HG03460 (cell line): Measurements from ENCODE around the gene BPI.
"Not testable (repeated sequence)": the region's sequence is repeated elsewhere in the genome, so short reads cannot be mapped to it uniquely, and the experiment has no call there.

Experiments used
- ATAC-seq: cut with Tn5 transposase; IDR thresholded peaks from one replicate; pipeline ENCODE4 v1.9.1; 2021; ENCODE audit not compliant: unreplicated experiment

BPI gene

DNA sequence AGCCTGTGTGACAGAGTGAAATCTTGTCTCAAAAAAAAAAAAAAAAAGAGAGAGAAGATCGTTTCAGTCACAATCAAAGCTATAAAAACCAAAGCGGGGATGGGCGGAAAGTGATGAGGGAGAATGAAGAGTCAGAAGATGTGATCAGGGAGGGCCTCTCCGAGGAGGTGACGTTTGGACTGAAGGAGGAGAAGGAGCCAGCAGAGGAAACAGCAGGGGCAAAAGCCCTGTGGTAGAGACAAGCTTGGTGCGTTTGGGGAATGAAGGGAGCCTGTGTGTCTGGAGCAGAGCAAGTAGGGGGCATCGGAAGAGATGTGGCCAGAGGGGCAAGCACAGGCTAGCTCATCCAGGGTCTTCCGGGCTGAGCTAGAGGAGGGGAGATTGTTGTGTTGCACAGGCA, 27.9 kb downstream of the BPI start:
- ATAC-seq = no peak

- no peak for ATAC-seq
Observed at GRCh38 chr20:38334016-38334415, 30.1 kb downstream of the BPI start.

- no peak for ATAC-seq
Observed at GRCh38 chr20:38336726-38337125, 32.8 kb downstream of the BPI start.

- ATAC-seq = no peak
Observed at GRCh38 chr20:38337561-38338140, 33.7 kb downstream of the BPI start.

GRCh38 chr20:38338849-38339520, 35.0 kb downstream of the BPI start:
- no peak for ATAC-seq

- ATAC-seq = not testable (repeated sequence)
Observed at GRCh38 chr20:38339521-38339896, 35.6 kb downstream of the BPI start.

GRCh38 chr20:38339997-38340396, 36.0 kb downstream of the BPI start:
- ATAC-seq = no peak

DNA sequence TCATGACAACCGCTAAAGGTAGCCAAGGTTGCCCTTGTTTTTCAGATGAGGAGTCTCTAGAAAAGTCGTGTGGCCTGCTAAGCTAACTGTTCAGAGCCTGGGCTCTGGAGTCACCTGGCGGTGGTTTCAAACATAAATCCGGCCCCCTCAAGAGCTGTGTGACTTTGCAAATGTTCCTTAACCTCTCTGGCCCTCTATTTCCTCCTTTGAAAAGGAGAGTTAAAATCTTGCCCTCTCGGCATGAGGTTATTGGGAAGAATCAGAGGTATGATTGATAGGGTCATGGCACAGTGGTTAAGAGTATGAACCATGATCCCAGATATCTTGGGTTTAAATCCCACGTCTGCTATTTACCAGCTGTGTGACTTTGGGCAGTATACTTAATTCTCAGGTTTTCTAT, 36.7 kb downstream of the BPI start:
- no peak for ATAC-seq

- ATAC-seq = no peak
Observed at GRCh38 chr20:38342216-38342615, 38.3 kb downstream of the BPI start.

GRCh38 chr20:38342713-38343310, 38.9 kb downstream of the BPI start:
- no peak for ATAC-seq

- ATAC-seq = no peak
Observed at GRCh38 chr20:38343311-38344106, 39.6 kb downstream of the BPI start.

GRCh38 chr20:38344107-38344701, 40.2 kb downstream of the BPI start:
- no peak for ATAC-seq

- no peak for ATAC-seq
Observed at GRCh38 chr20:38345643-38346042, 41.7 kb downstream of the BPI start.

GRCh38 chr20:38346247-38346651, 42.3 kb downstream of the BPI start, which contains the start of gene LBP:
Gene LBP, plus strand, starts transcription at chr20:38346482. Its CDS starts 35 bp downstream, at chr20:38346517.
- ATAC-seq = no peak

DNA sequence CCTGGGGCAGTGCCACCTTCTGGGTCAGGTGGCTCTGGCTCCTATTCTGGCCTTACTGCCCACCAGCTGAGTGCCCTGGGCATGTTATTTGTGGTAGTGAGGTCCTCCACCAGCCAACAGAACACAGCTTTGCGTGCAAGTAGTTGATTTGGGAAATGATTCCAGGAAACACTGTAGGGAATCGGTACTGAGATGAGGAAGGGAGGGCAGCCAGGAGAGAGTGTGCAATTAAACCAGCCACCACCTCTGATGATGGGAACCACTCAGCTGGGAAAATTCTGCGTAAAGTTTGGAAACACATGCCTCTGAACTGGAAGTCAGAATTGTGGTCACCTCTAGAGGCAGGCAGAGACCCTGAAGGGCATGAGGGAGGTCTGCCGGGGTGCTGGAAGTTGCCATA, 42.8 kb downstream of the BPI start:
- no peak for ATAC-seq

DNA sequence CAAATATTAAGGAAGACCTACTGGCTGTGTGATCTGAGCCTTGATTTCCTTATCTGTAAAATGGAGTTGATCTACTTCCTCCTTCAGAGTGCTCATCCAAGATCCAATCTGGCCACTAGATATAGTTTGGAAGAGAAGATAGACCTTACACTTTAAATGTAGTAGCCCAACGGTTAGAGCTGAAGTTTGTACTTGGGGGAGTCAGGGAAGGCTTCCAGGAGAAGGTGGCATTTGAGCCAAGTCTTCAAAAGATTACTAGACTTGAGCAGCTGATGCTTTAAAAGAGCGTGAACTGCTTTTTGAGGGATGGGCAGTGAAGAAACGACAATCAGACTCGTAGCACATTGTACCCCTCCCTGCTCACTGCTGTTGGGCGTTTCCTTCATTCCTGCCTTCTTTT, 45.9 kb downstream of the BPI start:
- no peak for ATAC-seq

GRCh38 chr20:38350879-38351775, 47.2 kb downstream of the BPI start:
- ATAC-seq = no peak

DNA sequence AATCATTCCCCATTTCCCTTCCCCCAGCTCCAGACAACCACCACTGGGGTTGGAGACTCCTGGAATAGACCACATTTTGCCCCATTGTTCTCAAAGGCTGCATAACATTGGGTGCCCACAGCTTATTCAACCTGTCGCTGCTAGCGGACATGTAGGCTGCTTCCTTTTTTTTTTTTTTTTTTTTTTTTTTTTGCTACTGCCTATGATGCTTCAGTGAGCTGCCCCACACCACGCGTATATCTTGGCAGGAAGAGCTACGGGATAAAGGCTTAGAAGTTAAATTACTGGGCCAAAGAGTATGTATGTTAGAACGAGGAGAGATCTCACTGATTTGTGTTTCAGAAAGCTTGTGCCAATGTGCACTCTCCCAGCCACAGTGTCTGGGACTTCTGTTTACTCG, 49.4 kb downstream of the BPI start:
- ATAC-seq = no peak

GRCh38 chr20:38354227-38354626, 50.3 kb downstream of the BPI start:
- no peak for ATAC-seq
